HG02852 (cell line): Measurements from ENCODE around the gene SYT9.
A peak's percentile ranks its signal among the peaks of the same experiment; 100 is the strongest.
"Not testable (repeated sequence)": the region's sequence is repeated elsewhere in the genome, so short reads cannot be mapped to it uniquely, and the experiment has no call there.

Experiments
- ATAC-seq: cut with Tn5 transposase; IDR thresholded peaks from one replicate; pipeline ENCODE4 v1.9.1; 2021; ENCODE audit warnings: mild to moderate bottlenecking, moderate library complexity; ENCODE audit not compliant: unreplicated experiment

SYT9 gene

GRCh38 chr11:7499081-7499480 is 247.4 kb downstream of the SYT9 start:
- ATAC-seq = no peak

GRCh38 chr11:7500251-7500650 is 248.5 kb downstream of the SYT9 start:
- no peak for ATAC-seq

GRCh38 chr11:7501251-7501650 is 249.5 kb downstream of the SYT9 start:
- ATAC-seq = no peak

GRCh38 chr11:7501894-7502293 is 250.2 kb downstream of the SYT9 start:
- ATAC-seq = no peak

GRCh38 chr11:7506243-7506642 is 254.5 kb downstream of the SYT9 start:
- ATAC-seq = no peak

GRCh38 chr11:7508087-7508486 is 256.4 kb downstream of the SYT9 start:
- ATAC-seq = no peak

DNA sequence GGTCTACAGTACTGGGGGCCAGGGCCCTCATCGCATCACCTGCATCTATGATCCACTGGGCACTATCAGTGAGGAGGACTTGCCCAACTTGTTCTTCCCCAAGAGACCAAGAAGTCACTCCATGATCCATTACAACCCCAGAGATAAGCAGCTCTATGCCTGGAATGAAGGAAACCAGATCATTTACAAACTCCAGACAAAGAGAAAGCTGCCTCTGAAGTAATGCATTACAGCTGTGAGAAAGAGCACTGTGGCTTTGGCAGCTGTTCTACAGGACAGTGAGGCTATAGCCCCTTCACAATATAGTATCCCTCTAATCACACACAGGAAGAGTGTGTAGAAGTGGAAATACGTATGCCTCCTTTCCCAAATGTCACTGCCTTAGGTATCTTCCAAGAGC is 258.3 kb downstream of the SYT9 start:
- ATAC-seq = no peak

DNA sequence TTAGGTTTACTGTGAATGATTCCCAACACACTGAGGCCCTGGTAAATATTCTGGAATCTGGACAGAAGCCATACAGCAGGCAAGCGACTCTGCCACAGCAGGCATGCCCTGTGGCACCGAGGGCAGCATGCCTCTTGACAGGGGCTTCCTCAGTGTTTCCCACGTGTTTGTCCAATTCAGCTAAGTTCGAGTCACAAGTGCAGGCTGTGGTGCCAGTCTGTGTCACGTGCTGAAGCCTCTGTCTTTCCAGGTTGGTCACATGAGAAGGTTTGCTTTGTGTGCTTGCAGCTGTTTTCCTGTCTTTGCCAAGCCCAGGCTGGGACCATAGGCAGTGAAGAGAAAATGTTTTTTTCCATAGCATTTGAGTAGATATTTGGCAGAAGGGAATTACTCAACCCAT is 259.7 kb downstream of the SYT9 start:
- no peak for ATAC-seq

GRCh38 chr11:7512525-7513233 is 261.0 kb downstream of the SYT9 start:
- ATAC-seq = peak; percentile 66

- ATAC-seq = peak; percentile 64
Measured at GRCh38 chr11:7513234-7514098, 261.8 kb downstream of the SYT9 start, which contains the start of gene PPFIBP2. PPFIBP2 (plus strand) TSS chr11:7513999; CDS start chr11:7549476, 35,477 bp downstream.

DNA sequence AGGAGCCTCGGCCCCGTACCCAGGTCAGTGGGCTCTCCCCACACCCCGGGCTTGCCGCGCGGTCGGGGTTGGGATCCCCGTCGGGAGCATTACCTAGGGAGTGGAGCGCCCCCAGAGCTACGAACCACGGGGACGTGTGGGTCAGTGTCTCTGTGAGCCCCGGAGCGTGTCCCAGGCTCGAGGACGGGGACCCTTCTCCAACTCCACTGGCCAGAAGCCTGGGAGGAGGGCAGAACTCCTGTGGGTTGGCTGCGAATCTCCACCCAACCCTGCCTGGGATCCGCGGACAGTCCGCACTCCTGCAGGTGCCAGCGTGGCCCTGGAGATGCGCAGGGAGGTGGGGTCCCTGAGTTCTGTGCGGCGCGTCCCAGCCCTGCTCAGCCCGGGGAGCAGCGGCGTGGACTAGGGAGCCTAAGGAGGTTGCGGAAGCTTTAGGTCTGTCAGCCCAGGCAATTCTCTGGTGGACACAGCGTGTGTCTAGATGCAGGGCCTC is 262.4 kb downstream of the SYT9 start:
- peak; percentile 17 for ATAC-seq

DNA sequence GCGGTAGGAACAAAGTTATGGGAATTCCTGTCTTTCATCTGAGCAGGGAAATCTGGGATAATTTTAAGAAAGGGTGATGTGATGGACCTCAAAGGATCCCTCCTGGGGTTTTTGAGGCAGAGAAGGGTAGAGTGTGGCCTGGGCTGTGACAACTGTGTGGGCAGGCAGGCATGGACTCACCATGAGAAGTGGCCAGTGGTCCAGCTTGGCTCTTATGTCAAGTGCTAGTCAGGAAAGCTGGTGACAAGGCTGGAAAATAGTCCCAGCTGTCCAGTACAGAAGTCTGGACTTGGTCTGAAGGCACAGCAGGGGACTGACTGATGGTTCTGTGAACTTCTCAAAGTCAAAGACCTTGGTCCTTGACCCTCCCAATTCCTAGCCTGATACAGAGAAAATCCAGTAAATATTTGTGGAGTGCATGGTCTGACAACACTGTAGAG is 263.8 kb downstream of the SYT9 start:
- no peak for ATAC-seq

- no peak for ATAC-seq
Measured at GRCh38 chr11:7516475-7516874, 264.8 kb downstream of the SYT9 start.

GRCh38 chr11:7517743-7518142 is 266.0 kb downstream of the SYT9 start:
- ATAC-seq = not testable (repeated sequence)
